Mononuclear cell (primary cell): Measurements from ENCODE around the gene AOPEP. TPM values are rescaled to one million over a fixed set of nuclear protein-coding genes. Genes with fewer than 3 reads are reported as not detected.

Experiments used
- H3K27me3 ChIP-seq: 2 replicates; pipeline ENCODE4 v1.6.0; 2011; ENCODE audit warnings: low read length, control low read depth; ENCODE audit not compliant: insufficient read depth
- H3K4me1 ChIP-seq: 2 replicates; pipeline ENCODE4 v1.5.1; 2011; ENCODE audit warnings: mild to moderate bottlenecking, low read length, control low read depth; ENCODE audit not compliant: insufficient read depth
- H3K4me3 ChIP-seq: 2 replicates; pipeline ENCODE4 v1.5.1; 2011; ENCODE audit warnings: mild to moderate bottlenecking, low read length, moderate library complexity
- H3K9me3 ChIP-seq: 2 replicates; pipeline ENCODE4 v1.5.1; 2011; ENCODE audit warnings: low read depth, mild to moderate bottlenecking, control low read depth, low read length
- total RNA-seq: library from RNA; depleted of rRNA; stranded (reverse); fragments of >200 nt; gene quantifications from one replicate; pipeline ENCODE4 v1.2.3, GENCODE V29; 2012

AOPEP gene
- total RNA-seq, 1 donor, result 6.2 TPM

GRCh38 chr9:94786586-94786985 lies 60.1 kb downstream of the AOPEP start:
- H3K9me3 ChIP-seq, result no peaks in the 10 kb centered on the region
- H3K27me3 ChIP-seq, result no peaks in the 10 kb centered on the region
- no peak overlapping the region for H3K4me3 ChIP-seq
- no peaks in the 10 kb centered on the region for H3K4me1 ChIP-seq

- H3K4me3 ChIP-seq, result no peak overlapping the region
- no peaks in the 10 kb centered on the region for H3K4me1 ChIP-seq
- H3K27me3 ChIP-seq, result no peaks in the 10 kb centered on the region
- no peaks in the 10 kb centered on the region for H3K9me3 ChIP-seq
These were observed 60.8 kb downstream of the AOPEP start for GRCh38 chr9:94787266-94787665.

DNA sequence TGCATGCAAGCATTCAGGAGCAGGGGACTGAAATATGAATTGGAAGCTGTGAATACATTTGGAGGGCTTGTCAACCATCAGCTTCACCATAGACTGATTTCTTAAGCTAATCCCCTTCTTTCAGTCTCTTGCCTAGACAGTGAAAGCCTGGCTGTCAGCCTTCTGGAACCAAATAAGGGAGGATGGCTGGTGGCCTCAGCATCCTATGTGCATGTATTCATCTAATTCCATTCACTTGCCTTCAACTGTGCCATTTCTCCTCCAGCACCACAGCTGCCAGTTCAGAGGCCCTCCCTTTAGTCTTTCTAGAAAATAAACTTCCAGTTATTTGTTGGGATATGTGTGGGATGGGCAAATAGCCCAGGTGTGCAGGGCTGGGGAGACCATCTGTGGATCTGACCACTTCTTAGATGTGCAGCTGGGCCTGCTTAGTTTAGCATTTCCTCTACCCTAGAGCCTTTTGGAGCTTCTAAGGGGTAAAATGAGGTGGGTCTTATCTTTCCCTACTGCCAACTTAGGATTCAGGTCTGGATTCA lies 62.1 kb downstream of the AOPEP start:
- H3K27me3 ChIP-seq, result no peaks in the 10 kb centered on the region
- no peaks in the 10 kb centered on the region for H3K9me3 ChIP-seq
- no peaks in the 10 kb centered on the region for H3K4me1 ChIP-seq
- no peak overlapping the region for H3K4me3 ChIP-seq

DNA sequence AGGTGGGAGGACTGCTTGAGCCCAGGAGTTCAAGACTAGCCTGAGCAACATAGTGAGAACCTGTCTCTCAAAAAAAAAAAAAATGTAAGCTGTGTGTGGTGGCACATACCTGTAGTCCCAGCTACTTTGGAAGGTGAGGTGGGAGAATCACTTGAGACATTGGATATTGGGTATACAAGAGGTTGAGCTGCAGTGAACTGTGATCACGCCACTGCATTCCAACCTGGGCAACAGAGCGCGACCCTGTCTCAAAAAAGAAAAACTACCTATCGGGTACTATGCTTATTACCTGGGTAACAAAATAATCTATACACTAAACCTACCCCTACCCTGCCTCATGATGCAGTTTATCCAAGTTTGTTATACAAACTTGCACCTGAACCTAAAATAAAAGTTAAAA lies 64.9 kb downstream of the AOPEP start:
- no peak overlapping the region for H3K4me3 ChIP-seq
- H3K27me3 ChIP-seq, result no peaks in the 10 kb centered on the region
- no peaks in the 10 kb centered on the region for H3K9me3 ChIP-seq
- peaks cover 6% of the 10 kb centered on the region for H3K4me1 ChIP-seq

DNA sequence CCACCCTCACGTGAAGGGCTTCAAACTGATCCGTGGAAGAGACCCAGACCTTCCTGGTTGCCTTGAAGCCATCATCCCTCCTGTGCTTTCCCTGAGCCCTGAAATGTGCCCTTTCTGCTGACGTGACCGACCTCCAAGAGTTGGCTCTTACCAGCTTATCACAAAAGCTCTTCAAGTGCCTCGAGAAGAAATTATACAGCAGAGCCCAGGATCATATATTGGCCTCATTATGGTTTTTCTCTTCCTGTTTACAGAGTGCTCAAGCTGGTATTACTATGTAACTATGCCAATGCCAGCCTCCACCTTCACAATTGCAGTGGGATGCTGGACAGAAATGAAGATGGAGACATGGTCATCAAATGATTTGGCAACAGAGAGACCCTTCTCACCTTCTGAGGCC lies 66.0 kb downstream of the AOPEP start:
- Histone ChIP-seq H3K27me3 (no peaks in the 10 kb centered on the region), H3K4me3 (no peak overlapping the region), H3K4me1 (peaks cover 6% of the 10 kb centered on the region), H3K9me3 (no peaks in the 10 kb centered on the region)

DNA sequence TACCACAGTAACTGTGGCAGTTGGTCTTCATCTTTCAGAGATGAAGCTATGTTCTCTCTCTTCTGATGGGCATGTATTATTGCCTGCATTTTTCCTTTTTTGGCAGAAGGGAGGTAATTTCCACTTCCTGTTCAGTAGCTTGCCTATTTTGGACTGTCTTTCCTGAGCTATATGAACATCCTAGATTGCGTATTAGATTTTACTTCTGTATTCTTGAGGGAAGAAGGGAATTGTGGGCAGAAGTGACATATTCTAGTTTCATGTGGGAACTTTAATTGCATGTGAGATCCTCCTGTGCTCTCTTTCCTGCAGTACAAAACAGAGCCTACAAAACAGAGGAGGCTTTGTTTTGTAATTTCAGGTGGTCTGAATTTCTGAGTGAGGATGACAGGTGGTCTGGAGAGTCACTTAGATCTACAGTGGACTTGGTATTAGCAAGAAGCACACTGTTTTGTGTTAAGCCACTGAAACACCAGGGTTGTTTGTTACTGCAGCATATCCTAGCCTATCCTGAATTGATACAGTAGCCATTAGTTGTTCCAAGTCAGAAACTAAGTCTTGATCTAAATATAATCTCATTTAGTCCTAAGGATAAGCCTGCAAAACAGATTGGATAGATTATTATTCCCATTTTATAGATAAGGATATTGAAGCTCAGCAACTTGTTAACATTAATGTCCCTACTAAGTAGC lies 68.1 kb downstream of the AOPEP start:
- H3K4me1 ChIP-seq, result peaks cover 6% of the 10 kb centered on the region
- no peak overlapping the region for H3K4me3 ChIP-seq
- H3K27me3 ChIP-seq, result no peaks in the 10 kb centered on the region
- H3K9me3 ChIP-seq, result no peaks in the 10 kb centered on the region

GRCh38 chr9:94796687-94797086 lies 70.2 kb downstream of the AOPEP start:
- Histone ChIP-seq H3K4me3 (no peak overlapping the region), H3K4me1 (peaks cover 6% of the 10 kb centered on the region), H3K27me3 (no peaks in the 10 kb centered on the region), H3K9me3 (no peaks in the 10 kb centered on the region)

DNA sequence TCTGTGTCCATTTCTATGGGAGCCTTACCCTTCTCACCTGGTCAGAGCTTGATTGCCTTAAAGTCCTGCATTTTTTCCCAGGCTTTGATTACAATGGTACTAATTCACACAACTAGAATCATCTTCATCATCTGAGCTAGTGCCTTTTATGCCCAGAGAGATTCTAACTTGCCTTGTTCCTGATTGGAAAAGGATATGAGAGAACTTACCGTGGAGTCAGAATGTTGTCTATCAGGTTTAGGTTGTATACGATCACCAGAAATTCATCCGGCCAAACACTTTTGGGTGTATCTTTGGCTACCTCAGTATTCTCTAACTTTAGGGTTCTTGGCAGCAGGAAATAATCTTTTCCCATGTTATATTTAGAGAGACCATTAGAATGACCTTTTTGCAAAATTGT lies 71.7 kb downstream of the AOPEP start:
- no peaks in the 10 kb centered on the region for H3K9me3 ChIP-seq
- no peak overlapping the region for H3K4me3 ChIP-seq
- H3K4me1 ChIP-seq, result peaks cover 6% of the 10 kb centered on the region
- no peaks in the 10 kb centered on the region for H3K27me3 ChIP-seq

DNA sequence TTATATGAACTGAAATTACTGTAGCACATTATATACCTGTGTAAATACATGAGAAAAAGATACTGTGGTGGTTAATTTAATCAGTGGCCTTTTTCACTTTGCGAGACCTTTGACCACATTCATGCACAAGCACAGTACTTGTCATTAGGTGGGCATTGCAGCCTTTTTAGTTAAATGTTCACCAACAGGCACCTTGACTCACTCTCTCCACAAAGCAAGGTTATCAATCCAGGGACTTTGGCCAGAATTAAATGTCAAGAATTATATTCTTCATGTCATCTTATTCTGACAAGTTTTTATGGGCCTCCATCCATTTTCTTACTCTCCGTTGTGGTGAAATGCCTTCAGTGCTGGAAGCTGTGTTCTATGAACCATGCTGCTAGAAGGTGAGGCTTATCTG lies 72.2 kb downstream of the AOPEP start:
- H3K27me3 ChIP-seq, result no peaks in the 10 kb centered on the region
- H3K4me3 ChIP-seq, result no peak overlapping the region
- H3K9me3 ChIP-seq, result no peaks in the 10 kb centered on the region
- peaks cover 6% of the 10 kb centered on the region for H3K4me1 ChIP-seq

DNA sequence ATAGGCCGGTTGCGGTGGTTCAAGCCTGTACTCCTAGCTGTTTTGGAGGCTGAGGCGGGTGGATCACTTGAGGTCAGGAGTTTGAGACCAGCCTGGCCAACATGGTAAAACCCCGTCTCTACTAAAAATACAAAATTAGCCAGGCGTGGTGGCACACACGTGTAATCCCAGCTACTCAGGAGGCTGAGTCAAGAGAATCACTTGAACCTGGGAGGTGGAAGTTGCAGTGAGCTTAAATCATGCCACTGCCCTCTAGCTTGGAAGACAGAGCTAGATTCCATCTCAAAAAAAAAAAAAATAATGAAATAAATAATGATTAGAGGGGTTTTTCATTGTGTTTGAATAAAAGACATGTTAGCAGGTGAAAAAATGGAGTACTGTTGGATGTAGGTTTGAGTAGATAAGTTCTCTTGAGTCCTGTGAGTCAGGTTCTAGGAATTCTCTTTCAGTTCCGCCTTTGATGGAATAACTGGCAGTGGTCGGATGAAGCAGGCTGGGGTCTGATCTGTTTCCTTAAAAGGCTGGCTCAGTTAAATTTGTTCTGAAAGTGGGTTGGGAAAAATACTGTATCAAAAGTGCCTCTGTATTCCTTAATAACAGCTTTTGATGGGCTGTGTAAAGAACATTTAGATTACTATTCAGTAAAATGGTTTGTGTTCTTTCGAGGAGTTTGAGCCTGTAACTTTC lies 73.2 kb downstream of the AOPEP start:
- Histone ChIP-seq H3K9me3 (no peaks in the 10 kb centered on the region), H3K4me3 (no peak overlapping the region), H3K4me1 (peaks cover under 1% of the 10 kb centered on the region), H3K27me3 (no peaks in the 10 kb centered on the region)

DNA sequence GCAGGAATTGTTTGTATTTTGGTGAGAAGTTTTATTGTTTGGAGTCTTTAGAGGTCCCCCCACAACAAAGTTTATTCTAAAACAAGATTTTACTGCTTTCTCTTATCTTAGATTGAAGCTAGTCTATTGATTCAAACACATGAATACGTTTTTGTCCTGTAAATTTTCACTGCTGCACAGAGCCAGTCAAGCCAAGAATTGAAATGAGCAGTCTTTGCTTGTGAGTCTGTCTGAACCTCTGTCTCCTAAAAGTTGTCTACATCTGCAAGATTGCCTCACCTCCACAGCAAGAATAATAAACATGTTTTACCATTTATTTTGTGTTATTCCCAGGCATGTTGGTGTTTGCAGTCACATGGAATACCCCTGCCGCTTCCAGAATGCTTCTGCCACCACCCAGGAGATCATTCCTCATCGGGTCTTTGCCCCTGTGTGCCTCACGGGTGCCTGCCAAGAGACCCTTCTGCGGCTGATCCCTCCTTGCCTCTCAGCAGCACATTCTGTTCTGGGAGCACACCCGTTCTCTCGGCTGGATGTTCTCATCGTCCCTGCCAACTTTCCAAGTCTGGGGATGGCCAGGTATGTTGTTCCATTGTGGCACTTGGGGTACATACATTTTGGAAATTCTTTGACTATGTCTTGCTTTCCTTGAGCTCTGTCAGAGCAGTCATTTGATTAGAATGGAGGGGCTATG lies 74.1 kb downstream of the AOPEP start:
- H3K27me3 ChIP-seq, result no peaks in the 10 kb centered on the region
- no peak overlapping the region for H3K4me3 ChIP-seq
- peaks cover 4% of the 10 kb centered on the region for H3K4me1 ChIP-seq
- no peaks in the 10 kb centered on the region for H3K9me3 ChIP-seq

GRCh38 chr9:94801234-94801633 lies 74.7 kb downstream of the AOPEP start:
- H3K4me1 ChIP-seq, result peaks cover 9% of the 10 kb centered on the region
- no peaks in the 10 kb centered on the region for H3K9me3 ChIP-seq
- no peak overlapping the region for H3K4me3 ChIP-seq
- H3K27me3 ChIP-seq, result no peaks in the 10 kb centered on the region

GRCh38 chr9:94801681-94802080 lies 75.2 kb downstream of the AOPEP start:
- H3K4me1 ChIP-seq, result peaks cover 9% of the 10 kb centered on the region
- no peak overlapping the region for H3K4me3 ChIP-seq
- no peaks in the 10 kb centered on the region for H3K9me3 ChIP-seq
- H3K27me3 ChIP-seq, result no peaks in the 10 kb centered on the region

- no peaks in the 10 kb centered on the region for H3K9me3 ChIP-seq
- no peaks in the 10 kb centered on the region for H3K27me3 ChIP-seq
- H3K4me1 ChIP-seq, result peaks cover 9% of the 10 kb centered on the region
- H3K4me3 ChIP-seq, result no peak overlapping the region
These were observed 75.8 kb downstream of the AOPEP start for GRCh38 chr9:94802251-94802650.

DNA sequence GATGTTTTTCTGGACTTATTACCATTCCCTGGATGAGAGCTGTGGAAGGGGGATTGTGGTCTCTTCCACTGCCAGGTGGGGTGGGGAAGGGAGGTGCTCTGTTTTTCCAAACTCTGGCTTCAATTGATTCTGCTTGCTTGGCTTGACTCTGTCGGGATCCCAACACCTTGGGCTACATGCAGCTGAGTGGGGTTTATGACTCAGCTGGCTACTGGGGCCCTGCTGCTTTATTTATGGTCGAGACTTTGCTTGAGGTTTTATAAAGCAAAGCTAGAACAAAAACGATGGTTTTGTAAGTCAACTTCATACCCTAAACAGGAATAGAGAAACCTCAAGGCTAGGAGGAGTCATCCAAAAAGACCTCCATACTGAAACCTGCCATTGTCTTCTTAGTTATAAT lies 76.3 kb downstream of the AOPEP start:
- Histone ChIP-seq H3K4me1 (peaks cover 9% of the 10 kb centered on the region), H3K9me3 (no peaks in the 10 kb centered on the region), H3K4me3 (no peak overlapping the region), H3K27me3 (no peaks in the 10 kb centered on the region)
